ENCODE measurements around the gene KCNA5.

The KCNA5 gene

GRCh38 chr12:5032821-5033220 is 10.9 kb upstream of the KCNA5 start:
- no peak overlapping the region for H3K23ac ChIP-seq (ENCODE audit: low read depth, low read length, poor library complexity)
- H3K4me3 ChIP-seq (ENCODE audit: low read length in 2 of 2), result no peak overlapping the region
- peaks cover 0 to 2% of the 10 kb centered on the region in 2 donors for H3K4me1 ChIP-seq (ENCODE audit: control insufficient read depth in 2 of 2, insufficient read depth in 1 of 2, low read depth in 1 of 2, low read length in 2 of 2)
- H4K91ac ChIP-seq (ENCODE audit: low read depth, low read length, poor library complexity), result no peak overlapping the region
- H2BK120ac ChIP-seq (ENCODE audit: low read depth, low read length), result no peak overlapping the region
- H3K36me3 ChIP-seq (replicated peaks in 1 of 2; ENCODE audit: control insufficient read depth in 2 of 2, insufficient read depth in 2 of 2, low read length in 2 of 2), result no peaks in the 10 kb centered on the region
- no peak overlapping the region for H3K4me2 ChIP-seq (ENCODE audit: insufficient read depth, low read length, poor library complexity, severe bottlenecking)
- H3K4ac ChIP-seq (ENCODE audit: low read length), result no peak overlapping the region
- H3K79me1 ChIP-seq (ENCODE audit: low read depth, low read length), result no peaks in the 10 kb centered on the region
- no peak overlapping the region for H3K14ac ChIP-seq (ENCODE audit: low read length)
- peaks cover 0 to 5% (median 0%) of the 10 kb centered on the region in 3 experiments for H3K27me3 ChIP-seq (ENCODE audit: control insufficient read depth in 3 of 3, insufficient read depth in 3 of 3, low read depth in 1 of 3, low read length in 3 of 3)
- H2BK15ac ChIP-seq (ENCODE audit: low read length), result no peak overlapping the region
- H3K9me3 ChIP-seq (replicated peaks in 1 of 2; ENCODE audit: control insufficient read depth in 2 of 2, insufficient read depth in 1 of 2, low read depth in 1 of 2, low read length in 2 of 2), result no peaks in the 10 kb centered on the region
- H3K9ac ChIP-seq (ENCODE audit: low read depth, low read length, poor library complexity), result no peak overlapping the region
- H2BK12ac ChIP-seq (ENCODE audit: low read length), result no peak overlapping the region
- no peak overlapping the region for H3K27ac ChIP-seq (replicated peaks; ENCODE audit: low read length)
- no peak overlapping the region for H2AK5ac ChIP-seq (ENCODE audit: low read depth, low read length)
- no peak overlapping the region for H4K8ac ChIP-seq (ENCODE audit: low read depth, low read length)
- H3K18ac ChIP-seq (ENCODE audit: low read length), result peak overlapping the region; percentile 15
- H2AFZ ChIP-seq (ENCODE audit: low read length), result no peak overlapping the region
- H2BK5ac ChIP-seq (ENCODE audit: low read length), result no peak overlapping the region
- no CpG with 5 or more reads among the region's 11 CpGs for WGBS, 2 donors (ENCODE audit: extremely low coverage in 2 of 2, insufficient read length in 2 of 2, insufficient replicate concordance in 1 of 2)
- DNase-seq (ENCODE audit: low spot score), result no peak

DNA sequence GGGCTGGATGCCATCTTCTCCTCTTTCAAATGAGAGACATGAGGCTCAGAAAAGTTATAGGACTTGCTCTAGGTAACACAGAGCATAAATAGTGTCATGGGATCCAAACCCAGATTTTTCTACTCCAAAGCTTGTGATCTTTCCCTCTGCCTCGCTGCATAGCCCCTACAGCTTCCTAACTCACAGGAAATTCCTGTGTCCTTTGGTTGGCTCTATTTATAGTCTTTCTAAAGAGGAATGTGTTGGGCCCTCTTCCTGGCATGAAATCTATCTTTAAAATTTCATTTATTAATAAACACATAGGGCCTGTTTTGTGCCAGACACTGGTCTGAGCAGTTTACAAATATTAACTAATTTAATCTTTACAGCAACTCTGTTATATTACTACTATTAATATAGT is 9.8 kb upstream of the KCNA5 start:
- WGBS, 2 donors (ENCODE audit: extremely low coverage in 2 of 2, insufficient read length in 2 of 2, insufficient replicate concordance in 1 of 2), result no CpG with 5 or more reads among the region's 1 CpG
- Histone ChIP-seq H3K4me3 (ENCODE audit: low read length in 2 of 2) (no peak overlapping the region), H2BK5ac (ENCODE audit: low read length) (no peak overlapping the region)

GRCh38 chr12:5034603-5035002 is 9.1 kb upstream of the KCNA5 start:
- no peaks in the 10 kb centered on the region for H3K4me1 ChIP-seq (ENCODE audit: control insufficient read depth in 2 of 2, insufficient read depth in 1 of 2, low read depth in 1 of 2, low read length in 2 of 2)
- H3K14ac ChIP-seq (ENCODE audit: low read length), result no peak overlapping the region
- no peak overlapping the region for H2BK120ac ChIP-seq (ENCODE audit: low read depth, low read length)
- no peak overlapping the region for H2BK15ac ChIP-seq (ENCODE audit: low read length)
- H3K27me3 ChIP-seq (ENCODE audit: control insufficient read depth in 3 of 3, insufficient read depth in 3 of 3, low read depth in 1 of 3, low read length in 3 of 3), result peaks cover 0 to 6% (median 0%) of the 10 kb centered on the region in 3 experiments
- H4K8ac ChIP-seq (ENCODE audit: low read depth, low read length), result no peak overlapping the region
- H3K23ac ChIP-seq (ENCODE audit: low read depth, low read length, poor library complexity), result no peak overlapping the region
- H2BK5ac ChIP-seq (ENCODE audit: low read length), result no peak overlapping the region
- no peak overlapping the region for H3K4ac ChIP-seq (ENCODE audit: low read length)
- no peak overlapping the region for H2BK12ac ChIP-seq (ENCODE audit: low read length)
- no peak overlapping the region for H3K27ac ChIP-seq (replicated peaks; ENCODE audit: low read length)
- no peak overlapping the region for H2AK5ac ChIP-seq (ENCODE audit: low read depth, low read length)
- no peaks in the 10 kb centered on the region for H3K9me3 ChIP-seq (replicated peaks in 1 of 2; ENCODE audit: control insufficient read depth in 2 of 2, insufficient read depth in 1 of 2, low read depth in 1 of 2, low read length in 2 of 2)
- no CpG with 5 or more reads among the region's 5 CpGs for WGBS, 2 donors (ENCODE audit: extremely low coverage in 2 of 2, insufficient read length in 2 of 2, insufficient replicate concordance in 1 of 2)
- no peaks in the 10 kb centered on the region for H3K36me3 ChIP-seq (replicated peaks in 1 of 2; ENCODE audit: control insufficient read depth in 2 of 2, insufficient read depth in 2 of 2, low read length in 2 of 2)
- no peak for DNase-seq (ENCODE audit: low spot score)
- H3K18ac ChIP-seq (ENCODE audit: low read length), result no peak overlapping the region
- no peak overlapping the region for H2AFZ ChIP-seq (ENCODE audit: low read length)
- H3K4me2 ChIP-seq (ENCODE audit: insufficient read depth, low read length, poor library complexity, severe bottlenecking), result no peak overlapping the region
- no peak overlapping the region for H4K91ac ChIP-seq (ENCODE audit: low read depth, low read length, poor library complexity)
- H3K79me1 ChIP-seq (ENCODE audit: low read depth, low read length), result no peaks in the 10 kb centered on the region
- no peak overlapping the region for H3K9ac ChIP-seq (ENCODE audit: low read depth, low read length, poor library complexity)
- H3K4me3 ChIP-seq (ENCODE audit: low read length in 2 of 2), result no peak overlapping the region

More for the DNA sequence above, 9.8 kb upstream of the KCNA5 start:
- no peak overlapping the region for H2AK5ac ChIP-seq (ENCODE audit: low read depth, low read length)
- no peak overlapping the region for H3K4ac ChIP-seq (ENCODE audit: low read length)
- no peak overlapping the region for H3K4me2 ChIP-seq (ENCODE audit: insufficient read depth, low read length, poor library complexity, severe bottlenecking)
- H2BK12ac ChIP-seq (ENCODE audit: low read length), result no peak overlapping the region
- H3K9me3 ChIP-seq (replicated peaks in 1 of 2; ENCODE audit: control insufficient read depth in 2 of 2, insufficient read depth in 1 of 2, low read depth in 1 of 2, low read length in 2 of 2), result no peaks in the 10 kb centered on the region
- H3K27me3 ChIP-seq (ENCODE audit: control insufficient read depth in 3 of 3, insufficient read depth in 3 of 3, low read depth in 1 of 3, low read length in 3 of 3), result peaks cover 0 to 5% (median 0%) of the 10 kb centered on the region in 3 experiments
- DNase-seq (ENCODE audit: low spot score), result no peak
- no peaks in the 10 kb centered on the region for H3K79me1 ChIP-seq (ENCODE audit: low read depth, low read length)
- H4K8ac ChIP-seq (ENCODE audit: low read depth, low read length), result no peak overlapping the region
- no peak overlapping the region for H2BK15ac ChIP-seq (ENCODE audit: low read length)
- H2BK120ac ChIP-seq (ENCODE audit: low read depth, low read length), result no peak overlapping the region
- H2AFZ ChIP-seq (ENCODE audit: low read length), result no peak overlapping the region
- H3K23ac ChIP-seq (ENCODE audit: low read depth, low read length, poor library complexity), result no peak overlapping the region
- H3K14ac ChIP-seq (ENCODE audit: low read length), result no peak overlapping the region
- no peak overlapping the region for H3K18ac ChIP-seq (ENCODE audit: low read length)
- H3K9ac ChIP-seq (ENCODE audit: low read depth, low read length, poor library complexity), result no peak overlapping the region
- no peaks in the 10 kb centered on the region for H3K4me1 ChIP-seq (ENCODE audit: control insufficient read depth in 2 of 2, insufficient read depth in 1 of 2, low read depth in 1 of 2, low read length in 2 of 2)
- H3K27ac ChIP-seq (replicated peaks; ENCODE audit: low read length), result no peak overlapping the region
- no peaks in the 10 kb centered on the region for H3K36me3 ChIP-seq (replicated peaks in 1 of 2; ENCODE audit: control insufficient read depth in 2 of 2, insufficient read depth in 2 of 2, low read length in 2 of 2)
- H4K91ac ChIP-seq (ENCODE audit: low read depth, low read length, poor library complexity), result no peak overlapping the region

- no peak for DNase-seq (ENCODE audit: low spot score)
Measured at GRCh38 chr12:5035618-5036017, 8.1 kb upstream of the KCNA5 start.

More at GRCh38 chr12:5035618-5036017, 8.1 kb upstream of the KCNA5 start:
- Histone ChIP-seq H3K23ac (ENCODE audit: low read depth, low read length, poor library complexity) (no peak overlapping the region), H4K8ac (ENCODE audit: low read depth, low read length) (no peak overlapping the region), H3K4me3 (ENCODE audit: low read length in 2 of 2) (no peak overlapping the region), H3K36me3 (replicated peaks in 1 of 2; ENCODE audit: control insufficient read depth in 2 of 2, insufficient read depth in 2 of 2, low read length in 2 of 2) (no peaks in the 10 kb centered on the region), H3K4me2 (ENCODE audit: insufficient read depth, low read length, poor library complexity, severe bottlenecking) (no peak overlapping the region), H3K79me1 (ENCODE audit: low read depth, low read length) (no peaks in the 10 kb centered on the region), H3K18ac (ENCODE audit: low read length) (no peak overlapping the region), H2BK120ac (ENCODE audit: low read depth, low read length) (no peak overlapping the region), H2AK5ac (ENCODE audit: low read depth, low read length) (no peak overlapping the region), H2BK5ac (ENCODE audit: low read length) (no peak overlapping the region), H2BK12ac (ENCODE audit: low read length) (no peak overlapping the region), H3K4me1 (ENCODE audit: control insufficient read depth in 2 of 2, insufficient read depth in 1 of 2, low read depth in 1 of 2, low read length in 2 of 2) (no peaks in the 10 kb centered on the region), H3K9ac (ENCODE audit: low read depth, low read length, poor library complexity) (no peak overlapping the region), H2BK15ac (ENCODE audit: low read length) (no peak overlapping the region), H3K27me3 (ENCODE audit: control insufficient read depth in 3 of 3, insufficient read depth in 3 of 3, low read depth in 1 of 3, low read length in 3 of 3) (peaks cover 0 to 10% (median 0%) of the 10 kb centered on the region in 3 experiments), H3K4ac (ENCODE audit: low read length) (no peak overlapping the region), H3K14ac (ENCODE audit: low read length) (no peak overlapping the region), H3K27ac (replicated peaks; ENCODE audit: low read length) (no peak overlapping the region), H4K91ac (ENCODE audit: low read depth, low read length, poor library complexity) (no peak overlapping the region), H2AFZ (ENCODE audit: low read length) (no peak overlapping the region), H3K9me3 (replicated peaks in 1 of 2; ENCODE audit: control insufficient read depth in 2 of 2, insufficient read depth in 1 of 2, low read depth in 1 of 2, low read length in 2 of 2) (no peaks in the 10 kb centered on the region)
- WGBS, 2 donors (ENCODE audit: extremely low coverage in 2 of 2, insufficient read length in 2 of 2, insufficient replicate concordance in 1 of 2), result no CpG with 5 or more reads among the region's 6 CpGs
